A673 (cell line): ENCODE results near the gene YWHAQ. TPM values are rescaled to one million over a fixed set of nuclear protein-coding genes. Genes with fewer than 3 reads are reported as not detected.
A peak's percentile ranks its signal among the peaks of the same experiment; 100 is the strongest.

Source experiments
- BruUV-seq: library from RNA; stranded (reverse); fragments of 400-500 nt; replicated peaks from 2 replicates; lab custom pipeline; 2021; lab: Mats Ljungman, UMichigan
- CTCF ChIA-PET: fragments of 300-600 bp; sonication (Branson Sonifier 250); formaldehyde crosslinking; loops from one replicate; lab custom pipeline; 2022; ENCODE audit warnings: antibody characterized with exemption; lab: Charles Lee
- POLR2A ChIA-PET: fragments of 300-600 bp; sonication (Branson Sonifier 250); formaldehyde crosslinking; loops from one replicate; lab custom pipeline; 2022; ENCODE audit warnings: antibody characterized with exemption; ENCODE audit not compliant: low non-redundant PET; lab: Charles Lee
- DNase-seq: peaks from one replicate; pipeline ENCODE4 v3.0.0-alpha.2; 2015; ENCODE audit warnings: low spot score
- H3K27ac ChIP-seq: fragments of 200-600 bp; sonication (generic); 2 replicates; pipeline ENCODE4 v1.5.1; 2016; ENCODE audit warnings: mixed run types, low read depth, mild to moderate bottlenecking, mixed read lengths, antibody characterized with exemption, low read length; ENCODE audit not compliant: poor library complexity, severe bottlenecking
- H3K27me3 ChIP-seq: fragments of 200-600 bp; sonication (generic); replicated peaks from 2 replicates; pipeline ENCODE4 v1.6.1; 2017; ENCODE audit warnings: mixed run types, low read depth, mild to moderate bottlenecking, mixed read lengths, antibody characterized with exemption, low read length; ENCODE audit not compliant: insufficient read depth, poor library complexity
- H3K36me3 ChIP-seq: fragments of 200-600 bp; sonication (generic); 2 replicates; pipeline ENCODE4 v1.6.1; 2016; ENCODE audit warnings: mixed run types, mild to moderate bottlenecking, mixed read lengths, antibody characterized with exemption, low read length; ENCODE audit not compliant: insufficient read depth, poor library complexity, severe bottlenecking
- H3K4me1 ChIP-seq: fragments of 200-600 bp; sonication (generic); 2 replicates; pipeline ENCODE4 v1.6.1; 2017; ENCODE audit warnings: mixed run types, mild to moderate bottlenecking, mixed read lengths, antibody characterized with exemption, low read length; ENCODE audit not compliant: insufficient read depth, poor library complexity, severe bottlenecking
- H3K4me3 ChIP-seq: fragments of 200-600 bp; sonication (generic); 2 replicates; pipeline ENCODE4 v1.5.1; 2016; ENCODE audit warnings: low read depth, mixed run types, mild to moderate bottlenecking, mixed read lengths, low read length; ENCODE audit not compliant: poor library complexity, severe bottlenecking
- H3K9me3 ChIP-seq: fragments of 200-600 bp; sonication (generic); 2 replicates; pipeline ENCODE4 v1.6.1; 2016; ENCODE audit warnings: mixed run types, low read depth, mild to moderate bottlenecking, mixed read lengths, antibody characterized with exemption, low read length; ENCODE audit not compliant: poor library complexity, severe bottlenecking
- CTCF ChIP-seq: fragments of 300-800, 200-600 bp; sonication (generic); conservative IDR thresholded peaks from 2 replicates; pipeline ENCODE4 v1.5.1; 2017; ENCODE audit warnings: low read depth, mild to moderate bottlenecking, antibody characterized with exemption, low read length, moderate library complexity, mixed read lengths
- EZH2 ChIP-seq: fragments of 200-600 bp; sonication (generic); IDR thresholded peaks from 2 replicates; pipeline ENCODE4 v1.6.1; 2017; ENCODE audit warnings: borderline replicate concordance, low read depth, mild to moderate bottlenecking, mixed read lengths, antibody characterized with exemption, low read length; ENCODE audit not compliant: poor library complexity, severe bottlenecking
- intact Hi-C: fragments of 100-400 bp; cut with micrococcal nuclease; formaldehyde crosslinking; loops from one replicate; pipeline ENCODE4 v1.10.0; 2022; ENCODE audit not compliant: unreplicated experiment
- total RNA-seq: library from RNA; stranded (reverse); gene quantifications from 2 replicates; pipeline ENCODE4 v1.2.3, GENCODE V29; 2021

Gene YWHAQ
- total RNA-seq, 1 experiment from 2014 or later, result 533 TPM

DNA sequence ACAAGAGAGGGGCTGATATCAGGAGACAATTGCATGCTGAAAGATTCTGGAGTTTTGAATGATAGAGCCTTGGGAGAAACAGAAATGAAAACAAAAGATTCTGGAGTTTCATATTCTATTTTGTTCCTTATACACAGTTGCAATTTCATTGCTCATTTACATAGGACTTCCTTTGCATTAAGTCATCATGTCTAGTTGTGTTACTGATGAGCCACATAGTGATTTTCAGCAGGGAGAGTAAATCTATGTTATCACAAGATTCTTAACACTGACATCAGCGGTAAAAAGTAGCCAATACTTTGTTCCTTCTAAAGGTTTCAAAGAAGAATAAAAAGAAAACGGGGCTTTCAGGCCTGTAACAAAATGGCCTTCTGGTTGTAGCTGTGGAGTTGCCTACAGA, 82.3 kb downstream of the YWHAQ start:
- no peak for TF ChIP-seq EZH2
- TF ChIP-seq CTCF, result no peak
- Histone ChIP-seq H3K36me3 (no peaks in the 10 kb centered on the region), H3K4me3 (no peak overlapping the region), H3K4me1 (peaks cover 40% of the 10 kb centered on the region), H3K27ac (peak overlapping the region; percentile 74), H3K9me3 (no peaks in the 10 kb centered on the region), H3K27me3 (no peaks in the 10 kb centered on the region)
- ChIA-PET CTCF (interaction anchor here (0.6 kb wide), 1 partner anchor 33 kb away, joined by 3 read pairs; no protein-coding TSS in a partner anchor), POLR2A (interaction anchor here (0.6 kb wide), 1 partner anchor 22 kb away, joined by 3 read pairs; no protein-coding TSS in a partner anchor)
- intact Hi-C loops, result no loop called here
- no TSS peak for BruUV-seq
- no peak for DNase-seq

- no peak overlapping the region for H3K4me3 ChIP-seq
- CTCF ChIA-PET, result interaction anchor here (0.5 kb wide), 1 partner anchor 408 kb away, joined by 3 read pairs; no protein-coding TSS in a partner anchor
- intact Hi-C loops, result no loop called here
- no peak for TF ChIP-seq EZH2
- no peak for TF ChIP-seq CTCF
- no peak for DNase-seq
- no peaks in the 10 kb centered on the region for H3K27me3 ChIP-seq
- H3K36me3 ChIP-seq, result no peaks in the 10 kb centered on the region
- H3K27ac ChIP-seq, result peak overlapping the region; percentile 74
- H3K9me3 ChIP-seq, result no peaks in the 10 kb centered on the region
- POLR2A ChIA-PET, result no interaction called here
- BruUV-seq, result no TSS peak
- peaks cover 37% of the 10 kb centered on the region for H3K4me1 ChIP-seq
Measured at GRCh38 chr2:9547262-9547991, 83.4 kb downstream of the YWHAQ start.

- no peak for DNase-seq
- Histone ChIP-seq H3K4me3 (no peak overlapping the region), H3K27me3 (no peaks in the 10 kb centered on the region), H3K9me3 (no peaks in the 10 kb centered on the region), H3K36me3 (no peaks in the 10 kb centered on the region), H3K4me1 (peaks cover 25% of the 10 kb centered on the region), H3K27ac (no peak overlapping the region)
- POLR2A ChIA-PET, result no interaction called here
- CTCF ChIA-PET, result no interaction called here
- TF ChIP-seq EZH2 (no peak), CTCF (no peak)
- intact Hi-C loops, result no loop called here
- no TSS peak for BruUV-seq
Measured at GRCh38 chr2:9545502-9545901, 85.3 kb downstream of the YWHAQ start.
